Activated gamma-delta T cell treated with Interleukin-2 at 50 U/mL for 16 hours (primary cell): ENCODE data around the gene C10orf67.
"Not testable (repeated sequence)": the region's sequence is repeated elsewhere in the genome, so short reads cannot be mapped to it uniquely, and the experiment has no call there.

Experiments used
- DNase-seq: peaks from one replicate; pipeline ENCODE4 v3.0.0-alpha.2; 2020

Gene C10orf67

GRCh38 chr10:23344241-23344841 lies at the start of gene C10orf67:
Gene C10orf67, minus strand, starts transcription at chr10:23344797. Its CDS starts 23 bp downstream, at chr10:23344774.
- DNase-seq: no peak

- DNase-seq: no peak
These were observed 47.2 kb upstream of the C10orf67 start for GRCh38 chr10:23391821-23392220.

- DNase-seq: no peak
These were observed 46.2 kb upstream of the C10orf67 start for GRCh38 chr10:23390809-23391208.

- not testable (repeated sequence) for DNase-seq
These were observed 45.8 kb upstream of the C10orf67 start for GRCh38 chr10:23390408-23390807.

GRCh38 chr10:23387516-23387915 lies 42.9 kb upstream of the C10orf67 start:
- DNase-seq: not testable (repeated sequence)

DNA sequence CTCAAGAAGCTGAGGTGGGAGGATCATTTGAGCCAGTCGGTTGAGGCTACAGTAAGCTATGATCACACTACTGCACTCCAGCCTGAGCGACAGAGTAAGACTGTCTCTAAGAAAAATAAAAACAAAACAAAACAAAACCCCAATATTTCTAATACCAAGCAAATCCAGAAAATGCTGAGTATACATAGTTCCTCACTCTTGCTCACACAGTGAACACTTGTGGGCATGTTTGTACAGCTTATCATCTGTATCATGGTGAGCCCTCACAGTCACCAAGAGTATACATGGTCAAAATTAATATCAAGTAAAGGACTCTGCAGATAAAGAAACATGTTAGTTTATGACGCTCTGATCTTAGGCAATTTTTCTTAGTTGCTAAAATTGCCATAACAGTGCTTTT lies 41.5 kb upstream of the C10orf67 start:
- DNase-seq: no peak

GRCh38 chr10:23384364-23384763 lies 39.8 kb upstream of the C10orf67 start:
- DNase-seq: no peak

DNA sequence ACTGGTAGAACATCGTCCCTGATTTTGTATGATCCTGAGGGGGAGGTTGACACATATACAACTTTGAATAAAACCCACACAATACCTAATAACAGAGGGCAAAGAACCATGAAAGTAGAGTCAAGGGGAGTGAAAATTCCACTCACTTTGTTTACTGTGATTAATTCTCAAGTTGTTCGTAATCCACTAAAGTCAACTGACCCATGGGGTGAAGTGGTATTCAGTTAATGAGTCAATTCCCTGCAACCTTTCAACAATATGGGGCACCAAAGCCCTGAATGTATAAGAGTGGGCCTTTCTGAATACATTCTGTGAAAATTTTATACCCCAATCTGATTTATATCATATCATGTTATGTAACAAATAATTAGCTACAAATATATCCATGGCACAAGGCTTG lies 39.0 kb upstream of the C10orf67 start:
- DNase-seq: no peak

GRCh38 chr10:23381298-23382040 lies 36.9 kb upstream of the C10orf67 start:
- DNase-seq: no peak

- no peak for DNase-seq
These were observed 35.1 kb upstream of the C10orf67 start for GRCh38 chr10:23379686-23380085.

DNA sequence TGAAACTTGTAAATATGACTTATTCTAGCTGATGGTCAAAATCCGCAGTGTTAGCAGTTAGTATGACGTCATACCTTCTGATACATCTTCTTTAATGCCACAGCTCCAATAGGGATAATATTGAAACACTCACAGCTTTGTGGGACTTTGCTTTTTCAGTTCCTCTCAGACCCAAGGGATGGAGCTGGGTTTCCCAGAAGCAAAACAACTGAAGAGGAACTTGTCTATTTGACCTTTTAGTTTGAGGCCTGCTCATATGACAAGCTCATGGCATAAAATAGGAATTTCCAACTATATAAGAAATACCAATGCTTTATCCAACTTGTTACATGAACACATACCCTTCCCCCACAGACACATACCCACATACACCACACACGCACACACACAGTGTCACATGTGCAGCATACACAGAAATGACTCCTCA lies 31.6 kb upstream of the C10orf67 start:
- DNase-seq: no peak

DNA sequence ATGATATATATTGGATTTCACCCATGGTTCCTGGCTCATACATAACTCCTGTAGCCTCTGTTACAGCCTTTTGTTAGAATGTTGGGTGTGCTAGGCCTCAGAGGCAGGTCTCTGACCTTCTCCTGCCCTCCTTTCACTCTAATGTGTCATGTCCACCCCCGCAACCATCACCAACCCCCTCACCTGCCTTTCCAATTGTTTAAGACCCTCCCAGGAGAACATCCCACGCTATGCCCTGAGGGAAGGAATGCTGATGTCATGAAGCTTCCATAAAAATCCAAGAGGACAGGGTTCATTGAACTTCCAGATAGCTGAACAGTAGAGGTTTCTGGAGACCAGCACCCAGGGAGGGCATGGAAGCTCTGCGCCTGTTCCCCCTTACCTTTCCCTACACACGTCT lies 30.8 kb upstream of the C10orf67 start:
- DNase-seq: no peak

GRCh38 chr10:23373156-23373555 lies 28.6 kb upstream of the C10orf67 start:
- DNase-seq: no peak

- DNase-seq: no peak
These were observed 26.5 kb upstream of the C10orf67 start for GRCh38 chr10:23371073-23371472.

DNA sequence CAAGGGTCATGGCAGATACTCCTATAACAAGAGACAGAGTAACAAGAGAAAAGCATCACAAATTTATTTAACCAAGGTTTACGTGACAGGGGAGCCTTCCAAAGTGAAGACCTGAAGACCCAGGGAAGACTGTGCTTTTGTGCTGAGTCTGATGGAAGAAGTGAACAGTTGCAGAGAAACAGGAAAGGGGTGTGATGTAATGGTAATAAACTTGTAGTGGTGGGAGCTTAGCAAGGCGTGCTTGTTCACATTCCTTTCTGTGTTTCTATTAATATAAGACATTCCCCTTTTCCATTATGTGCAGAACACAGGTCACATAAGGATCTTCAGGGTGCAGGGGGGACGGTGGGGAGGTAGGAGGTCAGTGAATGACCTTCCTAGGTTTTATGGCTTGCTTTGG lies 25.5 kb upstream of the C10orf67 start:
- DNase-seq: no peak

GRCh38 chr10:23368816-23369640 lies 24.4 kb upstream of the C10orf67 start:
- no peak for DNase-seq

DNA sequence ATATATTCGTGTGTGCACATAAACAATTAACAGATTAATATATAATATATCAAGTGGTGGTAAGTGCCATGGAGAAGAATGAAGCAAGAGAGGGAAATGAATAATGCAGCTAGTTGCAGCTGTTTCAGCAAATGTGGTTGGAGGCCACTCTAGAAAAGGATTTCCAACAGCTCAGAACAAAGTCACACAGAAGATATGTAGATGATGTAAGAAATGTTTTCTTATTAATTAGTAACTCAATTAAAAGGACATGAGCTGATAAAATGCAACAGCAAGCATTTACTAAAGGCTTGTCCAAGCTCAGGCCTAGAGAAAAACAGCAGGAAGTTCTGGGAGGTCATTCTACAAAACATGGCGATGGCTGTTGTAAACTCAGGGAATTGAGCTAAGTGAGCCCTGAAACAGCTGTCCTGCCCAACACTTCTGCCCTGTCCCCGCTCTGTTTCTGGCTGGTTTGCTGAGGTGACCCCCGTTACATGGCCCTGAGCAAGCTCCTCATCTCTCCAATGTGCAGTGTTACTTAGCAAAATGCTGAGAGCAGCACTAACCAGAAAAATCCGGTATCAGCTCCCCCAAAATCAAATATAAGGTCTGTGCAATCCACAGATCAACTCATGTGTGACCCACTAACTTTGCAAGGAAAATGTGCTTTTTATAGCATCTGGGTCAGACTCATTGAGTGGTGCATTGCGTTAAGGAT lies 23.4 kb upstream of the C10orf67 start:
- DNase-seq: no peak

- DNase-seq: not testable (repeated sequence)
These were observed 20.9 kb upstream of the C10orf67 start for GRCh38 chr10:23365417-23366030.

DNA sequence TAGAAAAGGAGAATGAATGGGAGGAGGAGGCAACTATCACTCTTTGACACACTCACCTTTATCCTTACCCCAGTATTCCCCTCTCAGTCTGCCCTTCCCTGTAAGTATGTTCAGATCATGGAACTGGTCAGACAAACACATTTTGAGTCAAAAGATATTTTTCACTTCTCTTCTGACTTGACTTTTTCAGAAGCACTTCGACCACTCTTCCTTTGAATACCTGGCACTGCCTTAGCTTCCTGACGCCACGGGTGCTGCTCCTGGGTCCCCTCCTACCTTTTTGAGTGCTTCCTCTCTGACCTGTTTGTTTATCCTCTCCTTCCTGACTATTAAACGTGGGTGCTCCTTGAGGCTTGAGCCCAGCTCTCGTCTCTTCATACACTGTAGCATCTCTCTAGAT lies 19.8 kb upstream of the C10orf67 start:
- no peak for DNase-seq

GRCh38 chr10:23363793-23364135 lies 19.2 kb upstream of the C10orf67 start:
- DNase-seq: no peak

DNA sequence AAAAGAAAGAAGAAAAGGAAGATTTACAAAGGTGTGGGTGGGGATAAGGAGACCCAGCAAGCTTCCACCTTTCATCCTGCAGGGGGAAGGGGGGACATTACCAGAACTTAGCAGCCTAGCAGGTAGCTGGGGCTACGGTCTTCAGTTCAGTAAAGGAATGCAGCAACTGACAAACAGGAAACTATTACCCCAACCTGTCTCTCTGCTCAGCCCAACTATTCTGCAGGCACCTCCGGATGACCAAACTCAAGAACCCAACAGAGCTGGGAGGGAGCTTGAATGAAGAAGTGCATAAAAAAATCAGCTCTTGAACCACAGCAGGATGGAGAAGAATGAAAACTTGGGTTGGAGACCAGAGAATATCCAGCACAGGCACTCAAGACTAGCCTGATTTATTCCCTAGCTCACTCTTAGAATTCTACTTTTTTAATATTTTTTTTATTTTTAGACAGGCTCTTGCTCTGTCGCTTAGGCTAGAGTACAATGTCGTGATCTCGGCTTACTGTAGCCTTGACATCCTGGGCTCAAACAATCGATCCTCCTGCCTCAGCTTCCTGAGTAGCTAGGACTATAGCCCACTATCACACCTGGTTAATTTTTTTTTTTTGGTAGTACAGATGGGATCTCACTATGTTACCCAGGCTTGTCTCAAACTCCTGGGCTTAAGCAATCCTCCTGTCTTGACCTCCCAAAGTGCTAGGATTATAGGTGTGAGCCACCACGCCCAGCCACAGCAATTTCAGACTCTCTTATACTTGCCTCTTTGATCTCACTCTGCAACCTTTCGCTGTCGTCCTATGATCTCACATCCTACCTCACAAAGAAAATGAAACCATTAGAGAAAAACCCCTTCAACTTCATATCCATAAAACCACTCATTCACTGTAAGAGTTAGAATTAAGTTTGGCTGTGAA lies 18.5 kb upstream of the C10orf67 start:
- DNase-seq: no peak
